ENCODE measurements around the gene MTF1.

GRCh38 chr1:37794372-37795339 lies 64.7 kb downstream of the MTF1 start:
- TF ChIP-seq POLR2A (IDR thresholded peaks at IDR 0.05; ENCODE audit: low read length): no peak
- TF ChIP-seq GATA1 (IDR thresholded peaks at IDR 0.05; ENCODE audit: low read depth, low read length): no peak

Measured in erythroblast (primary cell).